Astrocyte of the cerebellum (primary cell): Measurements from ENCODE around the gene SAMMSON.

Source experiments
- DNase-seq: peaks from one replicate; pipeline ENCODE4 v3.0.0-alpha.2; 2011; ENCODE audit warnings: low read depth
- H3K4me3 ChIP-seq: 2 replicates; pipeline ENCODE4 v1.5.1; 2011; ENCODE audit warnings: mild to moderate bottlenecking, low read depth, low read length, moderate library complexity
- in situ Hi-C: cut with HindIII; loops from 2 replicates; pipeline ENCODE4 v1.10.0; 2017; ENCODE audit warnings: low sequenced_read_pairs
- TF ChIP-seq, protein P1 (sequence below): IDR thresholded peaks from 2 replicates; pipeline ENCODE4 v1.5.1; 2012; ENCODE audit warnings: low read length, low read depth, moderate library complexity, mild to moderate bottlenecking; ENCODE audit errors: missing control alignments

The SAMMSON gene

DNA sequence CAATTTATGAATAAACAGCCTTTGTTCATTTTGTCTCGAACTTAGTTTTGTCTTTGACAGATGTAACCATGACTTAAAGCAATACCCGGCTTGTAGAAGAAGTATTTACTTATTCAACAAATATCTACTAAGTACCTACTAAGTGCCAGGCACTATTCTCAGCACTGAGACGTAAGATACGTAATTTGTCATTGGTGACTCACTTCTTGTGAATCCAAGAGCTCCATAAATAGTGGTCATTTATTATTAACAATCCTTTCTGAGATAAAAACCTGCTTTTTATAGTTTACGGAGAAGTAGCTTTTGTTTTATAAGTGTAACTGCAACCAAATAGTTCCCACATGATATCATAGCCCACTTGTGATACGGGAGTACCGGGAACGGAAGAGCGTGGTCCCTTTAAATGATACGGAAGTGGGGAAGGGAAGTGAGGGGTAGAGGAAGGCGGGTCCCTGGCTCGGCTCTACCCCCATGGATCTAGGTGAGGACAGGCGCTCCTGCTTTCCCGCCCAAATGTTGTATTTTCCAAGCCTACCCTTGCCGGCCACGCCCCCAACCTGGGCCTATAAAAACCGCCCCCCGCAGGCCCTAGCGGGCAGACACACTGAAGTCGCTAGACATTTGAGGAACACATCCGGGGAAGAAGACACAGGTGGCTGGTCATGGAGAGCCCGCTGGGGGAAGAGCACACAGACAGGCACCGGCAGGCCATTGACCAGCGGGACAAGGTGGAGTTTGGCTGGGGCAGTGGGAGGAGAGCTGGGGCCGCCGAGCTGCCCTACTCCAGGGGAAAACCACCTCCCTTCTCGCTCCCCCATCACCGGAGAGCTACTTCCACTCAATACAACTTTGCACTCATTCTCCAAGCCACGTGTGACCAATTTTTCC, at the start of gene SAMMSON:
SAMMSON (plus strand) TSS at position 594 of the 888 bp plus-strand sequence.
- no peak within 1 kb of the TSS for H3K4me3 ChIP-seq
- TF ChIP-seq, protein P1, sequence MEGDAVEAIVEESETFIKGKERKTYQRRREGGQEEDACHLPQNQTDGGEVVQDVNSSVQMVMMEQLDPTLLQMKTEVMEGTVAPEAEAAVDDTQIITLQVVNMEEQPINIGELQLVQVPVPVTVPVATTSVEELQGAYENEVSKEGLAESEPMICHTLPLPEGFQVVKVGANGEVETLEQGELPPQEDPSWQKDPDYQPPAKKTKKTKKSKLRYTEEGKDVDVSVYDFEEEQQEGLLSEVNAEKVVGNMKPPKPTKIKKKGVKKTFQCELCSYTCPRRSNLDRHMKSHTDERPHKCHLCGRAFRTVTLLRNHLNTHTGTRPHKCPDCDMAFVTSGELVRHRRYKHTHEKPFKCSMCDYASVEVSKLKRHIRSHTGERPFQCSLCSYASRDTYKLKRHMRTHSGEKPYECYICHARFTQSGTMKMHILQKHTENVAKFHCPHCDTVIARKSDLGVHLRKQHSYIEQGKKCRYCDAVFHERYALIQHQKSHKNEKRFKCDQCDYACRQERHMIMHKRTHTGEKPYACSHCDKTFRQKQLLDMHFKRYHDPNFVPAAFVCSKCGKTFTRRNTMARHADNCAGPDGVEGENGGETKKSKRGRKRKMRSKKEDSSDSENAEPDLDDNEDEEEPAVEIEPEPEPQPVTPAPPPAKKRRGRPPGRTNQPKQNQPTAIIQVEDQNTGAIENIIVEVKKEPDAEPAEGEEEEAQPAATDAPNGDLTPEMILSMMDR, result no peak
- no peak for DNase-seq
- in situ Hi-C loops, result no loop called here

DNA sequence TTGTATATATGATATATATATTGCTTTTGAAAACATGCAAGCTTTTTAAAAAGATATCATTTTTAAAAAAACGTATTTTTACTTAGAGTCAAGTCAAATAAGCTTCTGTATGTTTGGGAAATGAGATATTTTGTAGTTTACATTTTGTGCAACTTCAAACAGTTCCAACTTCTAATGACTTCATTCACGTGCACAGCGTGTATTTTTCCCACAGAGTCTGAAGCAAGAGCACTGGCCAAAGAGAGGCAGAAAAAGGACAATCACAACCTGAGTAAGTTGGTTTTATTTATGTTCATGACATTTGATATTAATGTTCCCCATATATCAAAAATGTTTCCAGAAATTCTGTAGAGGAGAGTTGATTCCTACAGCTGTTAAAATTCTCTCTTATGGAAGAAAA, 47.9 kb upstream of the SAMMSON start:
- TF ChIP-seq, protein P1, result no peak
- DNase-seq, result no peak

DNA sequence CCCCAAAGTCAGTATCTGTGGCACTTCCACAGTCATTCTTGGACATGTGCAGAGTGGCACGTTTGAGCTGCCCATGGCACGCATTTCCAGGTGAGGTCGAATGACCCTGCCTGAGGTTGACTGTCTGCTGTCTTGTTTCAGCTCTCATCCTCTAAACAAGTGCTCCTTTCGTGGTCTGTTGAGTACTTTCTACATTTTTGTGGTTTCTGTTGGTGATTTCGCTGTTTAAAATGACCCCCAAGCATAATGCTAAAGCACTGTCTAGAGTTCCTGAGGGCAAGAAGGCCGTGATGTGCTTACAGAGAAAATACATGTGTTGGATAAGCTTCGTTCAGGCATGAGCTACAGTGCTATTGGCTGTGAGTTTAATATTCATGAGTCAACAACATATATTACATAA, 40.0 kb upstream of the SAMMSON start:
- DNase-seq, result no peak
- in situ Hi-C loops, result no loop called here
- no peak overlapping the region for H3K4me3 ChIP-seq

More for the DNA sequence above, 47.9 kb upstream of the SAMMSON start:
- no peak overlapping the region for H3K4me3 ChIP-seq
- in situ Hi-C loops, result no loop called here

DNA sequence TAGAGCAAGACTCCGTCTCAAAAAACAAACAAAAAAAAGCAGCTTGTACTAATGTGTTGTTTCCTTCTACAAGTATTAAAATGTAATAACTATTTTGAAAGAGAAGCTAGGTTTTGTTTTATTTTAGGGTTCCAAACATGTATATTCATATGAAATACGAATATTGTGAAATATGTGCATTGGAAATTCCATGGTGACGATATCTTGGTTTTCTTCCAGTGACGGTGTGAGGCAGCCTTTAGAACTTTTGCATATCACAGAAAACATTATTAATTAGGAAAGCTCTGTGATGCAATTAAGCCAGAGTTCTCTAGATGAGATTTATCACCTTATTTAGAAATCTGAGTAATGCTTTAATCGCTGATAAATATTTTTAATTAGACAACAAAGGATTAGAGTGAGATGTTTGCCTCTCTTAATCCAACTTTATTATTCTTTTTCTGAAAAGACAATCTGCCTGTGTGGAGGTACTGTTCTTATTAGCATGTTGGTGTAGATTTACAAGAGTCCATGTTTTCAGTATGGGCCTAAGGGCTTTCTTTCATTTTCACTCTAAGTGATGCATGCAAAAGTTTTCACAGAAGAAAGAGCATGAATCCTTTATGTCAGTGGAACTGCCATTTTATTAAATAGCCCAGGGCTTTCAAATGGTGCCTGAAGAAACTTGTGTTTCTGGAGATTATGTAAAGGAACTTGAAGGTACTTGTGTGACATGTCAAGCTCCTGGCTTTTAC, 37.7 kb upstream of the SAMMSON start:
- no peak overlapping the region for H3K4me3 ChIP-seq
- no peak for DNase-seq
- TF ChIP-seq, protein P1, result no peak
- in situ Hi-C loops, result no loop called here

More for the DNA sequence above, 40.0 kb upstream of the SAMMSON start:
- TF ChIP-seq, protein P1, result no peak

DNA sequence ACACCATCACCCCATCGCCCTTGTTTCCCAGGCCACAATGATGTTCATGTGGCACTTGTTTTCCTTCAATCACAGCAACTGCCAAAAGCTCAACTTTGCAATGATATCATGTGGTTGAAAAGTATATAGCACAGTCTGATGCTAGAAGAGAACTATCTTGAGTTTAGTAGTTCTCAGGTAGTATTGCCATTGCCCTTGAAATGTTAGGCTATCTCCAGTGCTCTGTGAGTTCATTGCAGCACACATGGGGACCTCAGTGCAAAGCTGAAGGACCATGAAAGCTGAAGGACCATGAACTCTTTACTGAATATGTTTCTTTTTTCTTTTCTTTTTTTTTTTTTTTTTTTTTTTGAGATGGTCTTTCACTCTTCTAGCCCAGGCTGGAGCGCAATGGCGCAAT, 35.9 kb upstream of the SAMMSON start:
- in situ Hi-C loops, result no loop called here
- TF ChIP-seq, protein P1, result no peak
- no peak overlapping the region for H3K4me3 ChIP-seq
- DNase-seq, result no peak

DNA sequence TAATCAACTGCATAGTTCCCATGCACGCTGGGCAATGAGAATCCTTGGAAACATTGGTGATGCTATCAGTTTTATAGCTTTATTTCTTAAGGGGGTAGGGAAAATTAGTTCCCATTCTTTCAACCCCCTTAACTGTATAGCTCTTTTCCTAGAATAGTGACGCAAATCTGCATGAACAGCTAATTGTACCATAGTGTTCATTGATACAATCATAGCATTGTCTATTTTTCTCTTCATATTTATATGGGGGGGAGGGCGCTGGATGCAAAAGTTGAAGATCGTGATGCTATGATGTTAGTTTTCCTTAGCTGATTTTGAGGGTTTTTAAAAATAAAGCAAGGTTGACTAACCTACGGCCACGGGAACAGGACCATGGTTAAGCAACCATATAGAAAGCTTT, 32.4 kb upstream of the SAMMSON start:
- DNase-seq, result no peak
- H3K4me3 ChIP-seq, result no peak overlapping the region
- in situ Hi-C loops, result no loop called here
- TF ChIP-seq, protein P1, result no peak
